ENCODE results near the gene CROT. TPM values are rescaled to one million over a fixed set of nuclear protein-coding genes. Genes with fewer than 3 reads are reported as not detected.

CROT gene
- total RNA-seq, 2 experiments from 2014 or later, result 4.6 to 7.0 TPM

DNA sequence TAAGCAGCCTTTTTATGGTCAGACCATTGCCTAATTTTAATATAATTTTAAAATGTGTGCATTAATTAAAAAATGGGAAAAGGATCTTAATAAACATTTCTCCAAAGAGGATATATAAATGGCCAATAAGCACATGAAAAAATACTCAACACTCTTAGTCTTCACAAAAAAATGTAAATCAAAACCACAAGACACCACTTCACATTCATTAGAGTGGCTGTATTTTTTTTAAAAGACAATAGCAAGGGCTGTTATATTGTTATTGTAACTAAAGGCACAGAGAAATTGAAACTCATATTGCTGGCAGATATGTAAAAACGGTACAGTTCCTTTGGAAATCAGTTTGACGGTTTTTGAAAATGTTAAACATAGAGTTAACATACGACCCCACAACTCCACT, 3.2 kb upstream of the CROT start:
- ChIA-PET CTCF (interaction anchor here (0.8 kb wide), 1 partner anchor 51 kb away, joined by 3 read pairs; no protein-coding TSS in a partner anchor), POLR2A (no interaction called here)
- peaks cover 14% of the 10 kb centered on the region for H3K36me3 Mint-ChIP-seq (ENCODE audit: low read depth)
- peak overlapping the region; percentile 63 for H3K27ac Mint-ChIP-seq
- DNase-seq, result no peak
- H3K9me3 Mint-ChIP-seq (ENCODE audit: low read depth), result no peaks in the 10 kb centered on the region
- peak overlapping the region; percentile 32 for H3K4me3 Mint-ChIP-seq
- intact Hi-C loops (cut with DNase I, micrococcal nuclease), result loop anchor here (10.0 kb wide), 2 partner anchors 187 to 593 kb away; partner anchors contain the start of genes ADAM22 (in 1 of the 2) and DMTF1 (in 1 of the 2)
- no peak for ATAC-seq
- no peaks in the 10 kb centered on the region for H3K27me3 Mint-ChIP-seq
- peaks cover 44% of the 10 kb centered on the region for H3K4me1 Mint-ChIP-seq

DNA sequence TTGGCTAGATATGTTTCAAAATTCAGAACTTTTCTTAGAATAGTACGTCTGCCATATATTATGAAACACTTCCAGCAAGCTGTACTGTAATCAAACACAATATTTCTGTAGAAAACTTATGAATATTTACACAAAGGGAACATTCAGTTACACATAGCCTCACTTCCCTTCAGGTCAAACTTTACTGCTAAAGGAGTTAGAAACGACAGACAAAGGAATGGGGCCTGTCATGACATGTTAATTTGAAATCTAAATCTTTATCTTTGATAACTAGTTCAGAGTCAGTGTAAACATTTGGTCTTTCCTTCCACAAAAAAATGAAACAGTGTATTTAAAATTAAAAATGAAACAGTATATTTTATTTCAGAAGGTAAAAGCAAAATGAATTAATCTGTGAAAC, 1.0 kb upstream of the CROT start:
- intact Hi-C loops (cut with DNase I, micrococcal nuclease), result loop anchor here (10.0 kb wide), 2 partner anchors 190 to 590 kb away; partner anchors contain the start of genes ADAM22 (in 1 of the 2) and DMTF1 (in 1 of the 2)
- Mint-ChIP-seq H3K27me3 (no peaks in the 10 kb centered on the region), H3K4me3 (peak overlapping the region; percentile 94), H3K36me3 (ENCODE audit: low read depth) (peaks cover 15% of the 10 kb centered on the region), H3K9me3 (ENCODE audit: low read depth) (no peaks in the 10 kb centered on the region), H3K4me1 (peaks cover 46% of the 10 kb centered on the region), H3K27ac (peak overlapping the region; percentile 95)
- CTCF ChIA-PET, result interaction anchor here (1.0 to 1.6 kb wide), 3 partner anchors 25 to 92 kb away, joined by 3 to 5 read pairs (median 4); no protein-coding TSS in a partner anchor
- DNase-seq (no peak), ATAC-seq (no peak)
- POLR2A ChIA-PET, result no interaction called here

DNA sequence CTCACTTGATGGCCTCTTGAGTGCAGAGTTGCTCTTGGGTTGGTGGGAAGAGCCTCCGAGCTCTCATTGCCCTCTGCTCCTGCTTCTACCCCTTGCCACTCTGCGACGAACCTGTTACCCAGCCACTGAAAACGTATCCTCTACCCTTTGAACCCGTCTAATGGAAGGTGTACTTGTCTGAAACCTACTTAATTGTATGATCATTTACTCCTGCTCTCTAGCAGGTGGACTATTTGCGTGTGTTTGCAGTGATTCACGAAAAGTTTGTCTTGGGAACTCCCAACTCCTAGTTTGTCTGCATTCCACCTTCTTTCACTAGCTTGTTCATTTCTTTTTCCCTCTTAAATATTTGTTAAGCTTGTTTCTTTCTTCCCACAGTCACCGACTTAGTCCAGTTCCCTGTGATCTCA, 503 bp downstream of the CROT start:
- Mint-ChIP-seq H3K27me3 (no peaks in the 10 kb centered on the region), H3K4me1 (peaks cover 43% of the 10 kb centered on the region), H3K36me3 (ENCODE audit: low read depth) (peaks cover 23% of the 10 kb centered on the region), H3K4me3 (peak overlapping the region; percentile 94), H3K9me3 (ENCODE audit: low read depth) (no peaks in the 10 kb centered on the region), H3K27ac (peak overlapping the region; percentile 85)
- ChIA-PET POLR2A (interaction anchor here (0.5 kb wide), 1 partner anchor 289 kb away, joined by 3 read pairs; no protein-coding TSS in a partner anchor), CTCF (interaction anchor here (1.0 to 1.6 kb wide), 3 partner anchors 29 to 73 kb away, joined by 3 to 5 read pairs (median 3); no protein-coding TSS in a partner anchor)
- intact Hi-C loops (cut with DNase I, micrococcal nuclease), result loop anchor here (1.0 to 10.0 kb wide), 9 partner anchors 8 to 871 kb away; partner anchors contain the start of genes DBF4 (in 2 of the 2), DMTF1 (in 2 of the 2), RUNDC3B (in 2 of the 2) and SLC25A40 (in 2 of the 2)
- ATAC-seq, result peak; percentile 4
- no peak for DNase-seq

DNA sequence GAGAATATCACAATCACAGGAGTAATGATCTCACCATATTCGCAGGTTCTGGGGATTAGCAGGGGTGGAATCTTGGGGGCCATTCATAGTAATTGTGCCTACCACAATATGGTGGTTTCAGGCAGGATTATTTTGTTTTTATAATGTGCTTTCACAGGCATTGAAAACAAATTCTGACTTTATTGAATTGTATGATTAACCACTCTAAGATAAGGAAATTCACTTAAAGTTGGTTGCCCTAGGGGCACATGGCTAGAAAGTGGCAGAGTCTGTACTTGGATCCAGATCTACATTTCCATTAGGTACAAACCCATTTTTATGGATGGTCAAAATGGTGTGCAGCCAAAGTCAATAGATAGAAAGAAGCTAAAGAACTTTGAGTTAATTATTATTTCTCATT, 1.7 kb downstream of the CROT start:
- Mint-ChIP-seq H3K4me1 (peaks cover 33% of the 10 kb centered on the region), H3K4me3 (no peak overlapping the region), H3K9me3 (ENCODE audit: low read depth) (no peaks in the 10 kb centered on the region), H3K27me3 (no peaks in the 10 kb centered on the region), H3K27ac (no peak overlapping the region), H3K36me3 (ENCODE audit: low read depth) (peaks cover 19% of the 10 kb centered on the region)
- no peak for ATAC-seq
- no peak for DNase-seq
- intact Hi-C loops (cut with DNase I, micrococcal nuclease), result loop anchor here (5.0 to 10.0 kb wide), 4 partner anchors 192 to 870 kb away; partner anchors contain the start of genes ADAM22 (in 1 of the 2), DMTF1 (in 1 of the 2) and ELAPOR2 (in 1 of the 2)
- ChIA-PET CTCF (interaction anchor here (0.8 kb wide), 1 partner anchor 19 kb away, joined by 5 read pairs; no protein-coding TSS in a partner anchor), POLR2A (interaction anchor here (0.6 kb wide), 1 partner anchor 18 kb away, joined by 3 read pairs; no protein-coding TSS in a partner anchor)

DNA sequence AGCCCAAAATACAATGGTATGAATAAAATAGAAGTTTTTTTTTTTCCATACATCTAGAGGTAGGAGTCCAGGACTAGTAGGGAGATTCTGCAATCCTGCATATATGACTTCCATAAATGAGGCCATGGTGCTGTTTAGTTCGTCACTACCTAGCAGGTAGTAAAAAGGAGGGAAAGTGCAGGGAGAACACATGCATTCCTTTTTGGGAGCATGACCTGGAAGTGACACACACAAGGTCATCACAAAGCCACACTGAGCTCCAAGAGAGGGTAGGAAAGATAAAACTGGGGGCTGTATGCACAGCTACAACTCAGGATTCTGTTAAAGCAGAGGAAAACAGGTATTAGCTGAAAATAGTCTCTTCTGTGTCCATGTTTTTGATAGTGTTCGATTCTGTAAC, 2.2 kb downstream of the CROT start:
- ATAC-seq (no peak), DNase-seq (no peak)
- Mint-ChIP-seq H3K4me1 (peaks cover 29% of the 10 kb centered on the region), H3K4me3 (no peak overlapping the region), H3K36me3 (ENCODE audit: low read depth) (peaks cover 20% of the 10 kb centered on the region), H3K27me3 (no peaks in the 10 kb centered on the region), H3K9me3 (ENCODE audit: low read depth) (no peaks in the 10 kb centered on the region), H3K27ac (no peak overlapping the region)
- intact Hi-C loops (cut with DNase I, micrococcal nuclease), result loop anchor here (5.0 to 10.0 kb wide), 4 partner anchors 193 to 870 kb away; partner anchors contain the start of genes ADAM22 (in 1 of the 2), DMTF1 (in 1 of the 2) and ELAPOR2 (in 1 of the 2)
- CTCF ChIA-PET, result interaction anchor here (0.8 kb wide), 1 partner anchor 18 kb away, joined by 5 read pairs; no protein-coding TSS in a partner anchor
- POLR2A ChIA-PET, result interaction anchor here (0.6 kb wide), 1 partner anchor 18 kb away, joined by 3 read pairs; no protein-coding TSS in a partner anchor

DNA sequence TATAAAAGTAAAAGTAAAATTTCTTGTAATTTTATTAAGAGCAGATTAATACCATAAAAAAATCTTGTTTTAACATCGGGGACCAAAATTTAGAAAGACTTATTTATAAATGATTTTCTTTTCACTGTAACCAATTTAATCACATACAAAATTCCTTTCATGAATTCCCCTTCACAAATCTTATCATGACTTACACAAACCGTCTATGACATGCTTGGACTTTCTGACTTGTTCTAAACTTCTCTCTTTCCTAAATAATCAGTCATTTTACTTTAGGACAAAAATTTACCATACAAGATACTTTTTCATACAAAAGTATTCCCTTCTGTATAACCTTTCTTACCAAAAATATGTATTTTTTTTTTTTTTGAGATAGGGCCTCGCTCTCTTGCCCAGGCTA, 9.3 kb downstream of the CROT start:
- intact Hi-C loops (cut with DNase I, micrococcal nuclease), result loop anchor here in 1 of 2 experiments (1.0 kb wide), 1 partner anchor 8 kb away; no protein-coding TSS in a partner anchor
- no peak for DNase-seq
- Mint-ChIP-seq H3K36me3 (ENCODE audit: low read depth) (peaks cover 55% of the 10 kb centered on the region), H3K4me1 (no peaks in the 10 kb centered on the region), H3K9me3 (ENCODE audit: low read depth) (peaks cover 12% of the 10 kb centered on the region), H3K27ac (no peak overlapping the region), H3K4me3 (no peak overlapping the region), H3K27me3 (no peaks in the 10 kb centered on the region)
- CTCF ChIA-PET, result interaction anchor here (1.4 kb wide), 1 partner anchor 43 kb away, joined by 4 read pairs; no protein-coding TSS in a partner anchor
- ATAC-seq, result no peak
- POLR2A ChIA-PET, result no interaction called here

DNA sequence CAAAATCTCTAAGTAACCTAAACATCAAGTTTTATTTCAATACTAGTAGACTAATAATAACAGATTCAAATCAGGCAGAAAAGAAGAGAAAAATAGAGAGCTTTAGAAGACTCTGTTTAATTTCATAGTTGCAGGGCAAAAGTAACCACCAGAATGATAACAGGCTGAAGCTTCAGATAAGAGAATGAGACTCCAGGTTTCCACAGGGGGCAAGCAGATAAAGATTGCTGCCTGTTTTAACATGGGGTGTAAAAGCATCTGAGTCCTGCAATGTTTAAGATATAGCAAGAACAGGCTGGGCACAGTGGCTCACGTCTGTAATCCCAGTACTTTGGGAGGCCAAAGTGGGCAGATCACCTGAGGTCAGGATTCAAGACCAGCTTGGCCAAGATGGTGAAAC, 11.0 kb downstream of the CROT start:
- Mint-ChIP-seq H3K36me3 (ENCODE audit: low read depth) (peaks cover 47% of the 10 kb centered on the region), H3K27me3 (no peaks in the 10 kb centered on the region)
- intact Hi-C loops (cut with DNase I, micrococcal nuclease), result no loop called here

DNA sequence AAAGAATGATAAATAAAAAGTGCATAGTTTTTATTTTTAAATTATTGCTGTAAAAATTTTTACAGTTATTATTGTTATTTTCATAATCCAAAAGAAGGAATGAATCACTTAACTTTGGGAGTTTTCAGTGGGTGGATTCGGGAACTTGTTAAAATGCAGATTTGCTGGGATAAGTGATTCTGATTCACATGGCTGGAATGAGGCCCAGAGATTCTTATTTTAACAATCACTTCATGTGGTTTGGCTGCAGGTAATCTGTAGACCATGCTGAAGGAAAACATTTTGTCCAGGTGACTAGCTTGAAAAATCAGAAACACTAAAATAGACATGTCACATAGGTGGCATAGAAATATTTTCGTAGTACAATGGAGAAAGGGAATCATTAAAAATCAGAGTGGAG, 13.9 kb downstream of the CROT start:
- Mint-ChIP-seq H3K9me3 (ENCODE audit: low read depth) (peaks cover 7% of the 10 kb centered on the region), H3K4me3 (no peak overlapping the region), H3K36me3 (ENCODE audit: low read depth) (peaks cover 29% of the 10 kb centered on the region), H3K4me1 (no peaks in the 10 kb centered on the region), H3K27me3 (no peaks in the 10 kb centered on the region), H3K27ac (no peak overlapping the region)
- ChIA-PET CTCF (no interaction called here), POLR2A (no interaction called here)
- no peak for DNase-seq
- no peak for ATAC-seq
- intact Hi-C loops (cut with DNase I, micrococcal nuclease), result no loop called here

More for the DNA sequence above, 11.0 kb downstream of the CROT start:
- Mint-ChIP-seq H3K4me3 (no peak overlapping the region), H3K27ac (no peak overlapping the region), H3K4me1 (no peaks in the 10 kb centered on the region), H3K9me3 (ENCODE audit: low read depth) (peaks cover 12% of the 10 kb centered on the region)
- ATAC-seq, result no peak
- CTCF ChIA-PET, result no interaction called here
- POLR2A ChIA-PET, result no interaction called here
- no peak for DNase-seq

DNA sequence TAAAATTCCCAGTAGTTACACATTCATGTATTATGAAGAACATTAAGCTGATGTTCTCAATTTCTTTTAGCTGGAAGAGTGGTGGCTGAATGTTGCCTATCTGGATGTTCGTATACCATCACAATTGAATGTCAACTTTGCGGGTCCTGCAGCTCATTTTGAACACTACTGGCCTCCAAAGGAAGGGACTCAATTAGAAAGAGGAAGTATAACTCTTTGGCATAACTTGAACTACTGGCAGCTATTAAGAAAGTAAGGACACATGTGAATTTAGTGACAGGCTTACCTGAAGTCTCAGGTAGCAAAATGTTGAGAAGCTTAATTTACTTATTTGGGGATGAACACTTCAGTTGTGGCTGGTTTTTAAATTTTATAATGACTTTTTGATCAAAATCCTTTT, 15.9 kb downstream of the CROT start:
- Mint-ChIP-seq H3K27ac (no peak overlapping the region), H3K27me3 (no peaks in the 10 kb centered on the region), H3K9me3 (ENCODE audit: low read depth) (no peaks in the 10 kb centered on the region), H3K36me3 (ENCODE audit: low read depth) (peaks cover 12% of the 10 kb centered on the region), H3K4me1 (no peaks in the 10 kb centered on the region), H3K4me3 (no peak overlapping the region)
- intact Hi-C loops (cut with DNase I, micrococcal nuclease), result no loop called here
- POLR2A ChIA-PET, result no interaction called here
- CTCF ChIA-PET, result interaction anchor here (0.6 kb wide), 1 partner anchor 67 kb away, joined by 3 read pairs; no protein-coding TSS in a partner anchor
- ATAC-seq, result no peak
- no peak for DNase-seq

DNA sequence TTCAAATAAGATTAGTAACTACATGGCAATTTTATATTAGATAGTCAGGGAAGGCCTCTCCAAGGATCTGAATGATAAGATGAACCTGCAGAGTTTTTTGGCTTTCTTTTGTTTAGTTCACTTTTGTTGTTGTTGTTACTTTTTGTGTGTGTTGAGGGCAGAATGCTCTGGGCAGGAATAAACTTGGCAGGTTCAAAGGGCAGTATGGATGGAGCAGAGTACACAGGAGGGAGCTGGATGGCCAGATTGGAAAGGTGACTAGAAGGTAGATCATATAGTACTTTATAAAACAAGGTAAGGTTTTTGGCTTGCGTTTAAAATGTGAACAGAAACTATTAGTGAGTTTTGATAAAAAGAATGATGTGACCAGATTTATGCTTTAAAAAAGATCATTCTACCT, 17.9 kb downstream of the CROT start:
- POLR2A ChIA-PET, result no interaction called here
- intact Hi-C loops (cut with DNase I, micrococcal nuclease), result no loop called here

DNA sequence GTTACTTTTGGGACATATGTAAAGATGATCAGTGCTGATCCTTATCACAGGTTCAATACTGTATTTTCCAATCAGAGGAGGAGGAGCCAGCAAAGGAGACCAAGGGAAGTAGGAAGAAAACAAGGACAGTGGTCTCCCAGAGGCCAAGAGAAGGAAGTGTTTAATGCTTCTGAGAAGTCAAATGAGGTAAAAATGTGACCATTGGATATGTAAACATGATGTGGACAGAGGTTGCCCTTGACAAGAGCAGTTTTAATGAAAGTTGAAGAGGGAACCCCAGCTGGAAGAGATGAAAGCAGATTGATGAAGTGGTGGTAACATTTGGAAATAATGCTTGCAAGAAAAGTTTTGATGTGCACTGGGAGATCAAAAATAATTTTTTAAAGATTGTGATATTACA, 18.8 kb downstream of the CROT start:
- ATAC-seq (no peak), DNase-seq (no peak)
- Mint-ChIP-seq H3K36me3 (ENCODE audit: low read depth) (peaks cover 4% of the 10 kb centered on the region), H3K4me1 (peaks cover 4% of the 10 kb centered on the region), H3K27me3 (no peaks in the 10 kb centered on the region), H3K27ac (no peak overlapping the region), H3K4me3 (no peak overlapping the region), H3K9me3 (ENCODE audit: low read depth) (no peaks in the 10 kb centered on the region)
- intact Hi-C loops (cut with DNase I, micrococcal nuclease), result no loop called here
- CTCF ChIA-PET, result no interaction called here
- POLR2A ChIA-PET, result no interaction called here

More for the DNA sequence above, 17.9 kb downstream of the CROT start:
- no peak for ATAC-seq
- Mint-ChIP-seq H3K4me1 (no peaks in the 10 kb centered on the region), H3K27me3 (no peaks in the 10 kb centered on the region), H3K9me3 (ENCODE audit: low read depth) (no peaks in the 10 kb centered on the region), H3K36me3 (ENCODE audit: low read depth) (peaks cover 4% of the 10 kb centered on the region), H3K4me3 (no peak overlapping the region), H3K27ac (no peak overlapping the region)
- no peak for DNase-seq
- CTCF ChIA-PET, result no interaction called here

DNA sequence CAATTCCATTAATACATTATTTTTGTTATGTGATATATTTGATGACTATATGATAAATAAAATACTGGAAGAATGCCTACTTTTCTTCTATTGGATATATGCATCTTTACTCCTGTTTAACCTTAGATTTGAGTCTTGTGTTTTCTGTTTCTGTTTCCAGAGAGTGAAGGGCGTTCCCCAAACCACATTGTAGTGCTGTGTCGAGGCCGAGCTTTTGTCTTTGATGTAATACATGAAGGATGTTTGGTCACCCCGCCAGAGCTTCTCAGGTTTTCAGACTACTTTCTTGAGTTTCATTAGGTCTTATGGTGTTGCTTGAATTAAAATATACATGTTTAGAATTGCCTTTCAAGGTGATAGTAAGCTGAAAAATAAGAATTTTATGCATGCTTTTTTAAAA, 23.8 kb downstream of the CROT start:
- ChIA-PET POLR2A (no interaction called here), CTCF (interaction anchor here (1.1 kb wide), 1 partner anchor 54 kb away, joined by 3 read pairs; no protein-coding TSS in a partner anchor)
- Mint-ChIP-seq H3K27ac (no peak overlapping the region), H3K9me3 (ENCODE audit: low read depth) (no peaks in the 10 kb centered on the region), H3K4me1 (peaks cover 6% of the 10 kb centered on the region), H3K36me3 (ENCODE audit: low read depth) (peaks cover 4% of the 10 kb centered on the region), H3K27me3 (no peaks in the 10 kb centered on the region), H3K4me3 (no peak overlapping the region)
- ATAC-seq (peak; percentile 68), DNase-seq (peak; percentile 45)
- intact Hi-C loops (cut with DNase I, micrococcal nuclease), result no loop called here

All from activated CD4-positive, alpha-beta T cell treated with anti-CD3 and anti-CD28 coated beads for 36 hours (primary cell).